ENCODE measurements around the gene D2HGDH.
"Not testable (repeated sequence)": the region's sequence is repeated elsewhere in the genome, so short reads cannot be mapped to it uniquely, and the experiment has no call there.

Gene D2HGDH

DNA sequence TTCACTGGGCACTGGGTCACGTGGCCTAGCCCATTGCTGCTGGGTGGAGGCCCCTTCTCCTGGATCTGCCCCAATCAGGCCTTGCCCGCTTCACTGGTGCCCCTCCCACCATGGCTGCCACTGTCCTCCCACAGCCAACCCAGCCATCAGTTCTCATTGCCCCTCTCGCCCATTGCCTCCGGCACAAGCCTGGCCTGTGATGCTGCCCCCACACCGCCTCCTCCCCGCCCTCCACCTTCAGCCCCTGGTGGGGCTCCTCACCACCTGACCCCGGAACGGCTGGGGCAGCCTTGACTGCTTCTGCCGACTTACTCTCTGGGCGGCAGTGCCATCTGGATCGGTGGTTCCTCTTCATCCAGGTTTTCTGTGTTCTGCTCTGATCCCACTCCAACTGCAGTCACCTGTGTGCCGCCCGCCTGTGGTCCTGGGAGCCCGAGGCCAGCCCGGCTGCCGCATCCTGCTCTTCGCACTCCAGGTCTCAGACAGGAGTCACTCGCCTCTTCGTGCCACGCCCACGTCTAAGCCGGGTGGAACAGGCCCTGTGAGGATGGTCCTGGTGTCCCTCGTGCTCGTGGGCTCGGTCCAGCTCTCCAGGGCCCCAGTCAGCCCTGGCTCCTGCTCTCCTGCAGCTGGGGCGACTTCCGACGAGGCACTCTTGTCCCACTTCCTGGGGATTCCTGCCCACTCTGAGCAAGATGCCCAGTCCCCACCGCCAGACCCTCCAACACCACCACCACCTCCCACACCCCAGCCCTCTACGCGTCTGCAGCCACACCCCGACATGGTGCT is 14.2 kb downstream of the D2HGDH start:
- no peak for DNase-seq (ENCODE audit: low read depth)

- no peak for DNase-seq (ENCODE audit: low read depth)
Measured at GRCh38 chr2:241750076-241750840, 15.8 kb downstream of the D2HGDH start.

DNA sequence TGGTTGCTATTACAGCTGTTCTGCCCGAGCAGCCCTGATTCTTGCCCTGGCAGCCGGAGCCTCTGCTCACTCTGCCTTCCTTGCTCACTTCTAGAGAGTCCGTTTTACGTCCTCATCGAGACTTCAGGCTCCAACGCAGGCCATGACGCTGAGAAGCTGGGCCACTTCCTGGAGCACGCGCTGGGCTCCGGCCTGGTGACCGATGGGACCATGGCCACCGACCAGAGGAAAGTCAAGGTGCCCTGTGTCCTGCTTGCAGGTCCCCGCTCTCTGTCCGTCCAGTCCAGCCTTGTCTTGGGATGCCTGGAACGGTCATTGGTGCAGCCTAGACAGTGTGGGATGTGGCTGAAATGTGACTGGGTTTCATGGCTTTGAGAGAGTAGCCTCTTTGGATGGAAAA is 16.7 kb downstream of the D2HGDH start:
- DNase-seq (ENCODE audit: low read depth), result no peak

- no peak for DNase-seq (ENCODE audit: low read depth)
Measured at GRCh38 chr2:241751776-241752175, 17.3 kb downstream of the D2HGDH start.

- no peak for DNase-seq (ENCODE audit: low read depth)
Measured at GRCh38 chr2:241752253-241752652, 17.8 kb downstream of the D2HGDH start.

DNA sequence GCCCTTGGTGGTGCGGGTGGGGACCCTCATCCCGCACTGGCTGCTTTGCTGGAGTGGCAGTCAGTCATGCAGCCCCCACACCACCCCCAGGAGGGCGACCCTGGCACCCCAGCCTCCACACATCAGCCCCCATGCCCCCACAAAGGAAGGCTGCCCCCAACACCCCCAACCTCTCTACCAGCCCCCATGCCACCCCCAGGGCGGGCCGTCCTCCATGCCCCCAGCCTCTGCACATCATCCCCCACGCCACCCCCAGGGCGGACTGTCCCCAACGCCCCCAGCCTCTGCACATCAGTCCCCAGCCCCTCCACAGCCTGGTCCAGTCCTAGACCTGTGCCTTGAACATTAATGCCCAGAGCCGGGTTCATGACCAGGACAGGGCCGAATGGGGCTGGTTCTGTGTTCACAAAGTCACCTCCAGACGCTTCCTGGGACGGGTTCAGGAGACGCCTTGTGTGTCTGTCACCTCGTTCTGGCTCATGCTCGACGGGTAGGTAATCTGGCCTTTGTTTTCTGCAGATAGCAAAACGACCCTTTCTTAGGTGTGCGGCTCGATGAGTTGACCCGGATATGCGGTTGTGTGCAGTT is 18.4 kb downstream of the D2HGDH start:
- no peak for DNase-seq (ENCODE audit: low read depth)

- DNase-seq (ENCODE audit: low read depth), result no peak
Measured at GRCh38 chr2:241753493-241753892, 19.1 kb downstream of the D2HGDH start.

DNA sequence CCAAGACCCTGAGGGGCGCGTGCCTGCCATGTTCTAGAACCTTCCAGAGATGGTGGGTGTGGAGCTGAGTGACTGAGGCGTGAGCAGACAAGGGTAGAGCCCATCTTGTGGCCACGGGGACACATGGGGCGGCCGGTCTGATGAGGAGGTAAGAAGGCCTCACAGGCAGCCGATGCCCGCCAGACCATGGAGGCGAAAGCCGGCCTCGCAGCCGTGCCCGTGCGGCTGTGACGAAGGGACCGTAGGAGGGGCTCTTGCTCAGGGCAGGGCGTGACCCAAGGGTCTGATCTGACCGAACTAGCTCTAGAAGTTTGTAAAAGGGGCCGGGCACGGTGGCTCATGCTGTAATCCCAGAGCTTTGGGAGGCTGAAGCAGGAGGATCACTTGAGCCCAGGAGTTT is 19.6 kb downstream of the D2HGDH start:
- DNase-seq (ENCODE audit: low read depth), result no peak

- DNase-seq (ENCODE audit: low read depth), result no peak
Measured at GRCh38 chr2:241755166-241755565, 20.7 kb downstream of the D2HGDH start.

DNA sequence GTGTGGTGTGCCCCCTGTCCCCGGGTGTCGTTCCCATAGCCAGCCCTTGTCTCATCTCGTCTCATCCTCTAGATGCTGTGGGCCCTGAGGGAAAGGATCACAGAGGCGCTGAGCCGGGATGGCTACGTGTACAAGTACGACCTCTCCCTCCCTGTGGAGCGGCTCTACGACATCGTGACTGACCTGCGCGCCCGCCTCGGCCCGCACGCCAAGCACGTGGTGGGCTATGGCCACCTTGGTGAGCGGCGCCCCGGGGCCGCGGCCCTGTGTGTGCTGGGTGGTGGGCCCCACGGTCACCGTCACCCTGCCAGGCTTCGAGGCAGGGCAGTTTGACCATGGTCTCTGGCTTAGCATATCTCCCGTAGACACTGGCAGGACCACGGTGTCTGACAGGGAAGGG is 21.3 kb downstream of the D2HGDH start:
- no peak for DNase-seq (ENCODE audit: low read depth)

DNA sequence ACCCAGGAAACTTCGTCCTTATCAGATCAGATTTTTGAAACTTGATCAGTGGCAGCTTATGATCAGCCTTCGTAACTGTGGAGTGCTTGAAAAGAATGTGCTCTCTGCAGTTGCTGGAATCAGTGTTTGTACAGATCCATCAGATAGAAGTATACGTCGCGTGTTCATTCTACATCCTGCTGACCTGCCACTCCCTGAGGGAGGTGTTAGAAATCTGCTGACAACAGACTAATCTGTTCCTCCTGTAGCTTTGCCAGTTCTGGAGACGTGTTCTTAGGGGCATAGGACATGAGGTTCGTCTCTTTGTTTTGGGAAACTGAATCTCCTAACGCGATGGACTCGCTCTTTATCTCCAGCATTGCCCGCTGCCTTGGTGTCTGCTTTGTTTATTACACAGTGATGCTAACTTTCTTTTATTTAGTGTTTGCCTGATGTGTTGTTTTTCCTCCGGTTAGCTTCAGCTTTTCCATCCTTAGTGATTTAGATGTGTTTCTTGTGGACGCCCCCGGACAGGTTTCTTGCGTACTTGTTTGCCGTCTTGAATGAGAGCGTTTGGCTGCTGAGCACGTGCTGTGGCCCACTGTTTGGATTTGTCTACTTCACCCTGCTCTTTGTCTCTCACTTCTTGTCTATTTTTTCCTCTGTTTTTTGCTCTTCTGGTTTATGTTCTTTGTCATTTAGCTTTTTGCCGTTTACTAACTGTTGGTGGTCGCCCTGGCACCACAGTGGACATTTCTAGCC is 24.8 kb downstream of the D2HGDH start:
- no peak for DNase-seq (ENCODE audit: low read depth)

DNA sequence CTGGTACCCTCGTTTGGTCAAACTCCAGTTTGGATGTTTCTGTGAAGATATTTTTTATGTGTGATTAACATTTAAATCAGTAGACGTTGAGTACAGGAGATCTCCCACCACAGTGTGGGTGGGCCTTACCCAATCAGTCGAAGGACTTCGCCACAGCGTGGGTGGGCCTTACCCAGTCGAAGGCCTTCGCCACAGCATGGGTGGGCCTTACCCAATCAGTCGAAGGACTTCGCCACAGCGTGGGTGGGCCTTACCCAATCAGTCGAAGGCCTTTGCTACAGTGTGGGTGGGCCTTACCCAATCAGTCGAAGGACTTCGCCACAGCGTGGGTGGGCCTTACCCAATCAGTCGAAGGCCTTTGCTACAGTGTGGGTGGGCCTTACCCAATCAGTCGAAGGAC is 25.5 kb downstream of the D2HGDH start:
- not testable (repeated sequence) for DNase-seq (ENCODE audit: low read depth)

DNA sequence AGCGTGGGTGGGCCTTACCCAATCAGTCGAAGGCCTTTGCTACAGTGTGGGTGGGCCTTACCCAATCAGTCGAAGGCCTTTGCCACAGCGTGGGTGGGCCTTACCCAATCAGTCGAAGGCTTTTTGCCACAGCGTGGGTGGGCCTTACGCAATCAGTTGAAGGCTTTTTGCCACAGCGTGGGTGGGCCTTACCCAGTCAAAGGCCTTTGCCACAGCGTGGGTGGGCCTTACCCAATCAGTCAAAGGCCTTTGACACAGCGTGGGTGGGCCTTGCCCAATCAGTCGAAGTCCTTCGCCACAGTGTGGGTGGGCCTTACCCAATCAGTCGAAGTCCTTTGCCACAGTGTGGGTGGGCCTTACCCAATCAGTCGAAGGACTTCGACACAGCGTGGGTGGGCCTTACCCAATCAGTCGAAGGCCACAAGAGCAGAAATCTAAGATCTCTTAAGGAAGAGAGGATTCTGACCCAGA is 25.9 kb downstream of the D2HGDH start:
- DNase-seq (ENCODE audit: low read depth), result no peak

DNA sequence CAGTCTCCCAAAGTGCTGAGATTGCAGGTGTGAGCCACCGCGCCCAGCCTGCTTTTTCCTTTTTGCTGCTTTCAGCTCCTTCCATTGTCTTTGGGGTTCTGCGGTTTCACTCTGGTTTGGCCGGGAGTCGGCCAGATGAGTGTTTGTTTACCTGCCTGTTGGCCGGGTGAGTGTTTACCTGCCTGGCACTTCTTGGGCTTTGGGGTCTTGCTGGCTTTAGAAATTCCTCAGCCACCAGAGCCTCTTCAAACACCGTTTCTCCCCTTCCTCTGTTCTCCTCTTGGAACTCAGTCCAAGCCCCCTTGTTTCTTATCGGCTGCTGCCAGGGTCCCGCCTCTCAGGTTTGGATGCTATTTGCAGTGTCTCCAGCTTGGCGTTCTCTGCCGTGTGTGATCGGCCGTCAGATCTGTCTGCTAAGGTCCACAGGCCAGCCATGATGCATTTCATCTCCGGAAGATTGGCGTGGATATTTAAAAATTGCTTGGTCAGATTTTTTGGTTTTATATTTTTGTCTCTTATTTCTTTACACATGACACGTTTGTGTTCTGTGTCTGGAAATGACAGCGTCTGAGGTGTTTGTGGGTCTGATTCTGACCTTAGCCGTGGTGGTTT is 28.0 kb downstream of the D2HGDH start:
- no peak for DNase-seq (ENCODE audit: low read depth)

GRCh38 chr2:241762933-241763369 is 28.5 kb downstream of the D2HGDH start:
- DNase-seq (ENCODE audit: low read depth), result peak; percentile 59

DNA sequence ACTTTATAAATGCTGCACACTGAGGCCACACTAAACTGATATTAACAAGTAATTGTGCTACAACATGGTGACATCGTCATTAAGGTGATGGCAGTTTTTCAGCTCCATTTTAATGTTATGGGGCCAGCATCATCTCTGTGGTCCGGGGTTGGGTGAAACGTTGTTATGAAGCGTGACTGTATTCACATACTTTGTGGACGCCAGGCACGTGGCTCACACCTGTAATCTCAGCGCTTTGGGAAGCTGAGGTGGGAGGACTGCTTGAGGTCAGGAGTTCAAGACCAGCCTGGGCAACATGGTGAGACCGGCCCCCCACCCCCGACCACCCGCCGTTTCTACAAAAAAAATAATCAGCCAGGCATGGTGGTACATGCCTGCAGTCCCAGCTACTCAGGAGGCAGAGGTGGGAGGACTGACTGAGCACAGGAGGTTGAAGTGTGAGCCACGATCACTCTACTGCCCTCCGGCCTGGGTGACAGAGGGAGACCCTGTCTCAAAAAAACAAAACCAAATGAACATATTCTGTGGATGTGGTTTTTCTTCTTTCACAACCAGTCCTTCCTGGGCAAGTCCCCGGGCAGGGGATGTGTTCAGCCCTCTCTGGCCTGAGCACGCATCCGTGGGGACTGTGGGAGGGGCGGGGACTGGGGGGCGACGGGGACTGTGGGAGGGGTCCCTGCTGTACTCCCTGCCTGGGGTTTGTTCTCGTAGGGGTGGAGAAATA is 29.3 kb downstream of the D2HGDH start:
- no peak for DNase-seq (ENCODE audit: low read depth)

GRCh38 chr2:241764275-241765241 is 30.1 kb downstream of the D2HGDH start:
- DNase-seq (ENCODE audit: low read depth), result no peak

- DNase-seq (ENCODE audit: low read depth), result no peak
Measured at GRCh38 chr2:241767464-241768250, 33.2 kb downstream of the D2HGDH start.

GRCh38 chr2:241768251-241768711 is 33.9 kb downstream of the D2HGDH start:
- DNase-seq (ENCODE audit: low read depth), result no peak
